ENCODE data around the gene SUSD6.
"Not testable (repeated sequence)": the region's sequence is repeated elsewhere in the genome, so short reads cannot be mapped to it uniquely, and the experiment has no call there.

The SUSD6 gene

DNA sequence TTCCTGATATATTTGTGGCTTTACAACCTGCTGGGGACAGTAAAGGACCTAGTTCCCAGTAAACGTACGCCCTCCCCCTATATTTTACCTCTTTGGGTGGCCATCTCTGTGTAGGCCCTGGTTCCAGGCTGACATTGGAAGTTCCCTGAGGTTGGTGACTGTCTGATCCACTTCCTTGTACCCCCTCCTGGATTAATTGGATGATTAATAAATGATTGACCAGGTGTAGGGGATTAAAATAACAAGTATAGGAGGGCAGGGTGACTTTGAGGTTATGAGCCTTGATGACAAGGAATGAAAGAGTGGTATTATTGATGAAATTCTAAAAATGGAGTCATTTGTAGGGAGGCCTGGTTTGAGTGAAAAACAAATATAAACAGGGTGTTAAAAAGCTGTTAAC, 9.6 kb downstream of the SUSD6 start:
- no peak for DNase-seq (ENCODE audit: low read depth)

DNA sequence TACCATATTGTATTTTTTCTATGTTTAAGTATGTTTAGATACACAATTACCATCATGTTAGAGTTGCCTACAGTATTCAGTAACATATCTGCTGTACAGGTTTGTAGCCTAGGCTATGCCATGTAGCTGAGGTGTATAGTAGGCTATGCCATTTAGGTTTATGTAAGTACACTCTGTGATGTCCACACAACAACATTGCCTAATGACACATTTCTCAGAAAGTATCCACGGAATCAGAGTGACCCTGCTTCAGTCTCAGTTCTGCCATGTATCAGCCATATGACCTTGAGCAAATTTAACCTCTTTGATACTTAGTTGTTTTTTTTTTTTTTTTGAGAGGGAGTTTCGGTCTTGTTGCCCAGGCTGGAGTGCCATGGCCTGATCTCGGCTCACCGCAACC, 12.7 kb downstream of the SUSD6 start:
- no peak for DNase-seq (ENCODE audit: low read depth)

DNA sequence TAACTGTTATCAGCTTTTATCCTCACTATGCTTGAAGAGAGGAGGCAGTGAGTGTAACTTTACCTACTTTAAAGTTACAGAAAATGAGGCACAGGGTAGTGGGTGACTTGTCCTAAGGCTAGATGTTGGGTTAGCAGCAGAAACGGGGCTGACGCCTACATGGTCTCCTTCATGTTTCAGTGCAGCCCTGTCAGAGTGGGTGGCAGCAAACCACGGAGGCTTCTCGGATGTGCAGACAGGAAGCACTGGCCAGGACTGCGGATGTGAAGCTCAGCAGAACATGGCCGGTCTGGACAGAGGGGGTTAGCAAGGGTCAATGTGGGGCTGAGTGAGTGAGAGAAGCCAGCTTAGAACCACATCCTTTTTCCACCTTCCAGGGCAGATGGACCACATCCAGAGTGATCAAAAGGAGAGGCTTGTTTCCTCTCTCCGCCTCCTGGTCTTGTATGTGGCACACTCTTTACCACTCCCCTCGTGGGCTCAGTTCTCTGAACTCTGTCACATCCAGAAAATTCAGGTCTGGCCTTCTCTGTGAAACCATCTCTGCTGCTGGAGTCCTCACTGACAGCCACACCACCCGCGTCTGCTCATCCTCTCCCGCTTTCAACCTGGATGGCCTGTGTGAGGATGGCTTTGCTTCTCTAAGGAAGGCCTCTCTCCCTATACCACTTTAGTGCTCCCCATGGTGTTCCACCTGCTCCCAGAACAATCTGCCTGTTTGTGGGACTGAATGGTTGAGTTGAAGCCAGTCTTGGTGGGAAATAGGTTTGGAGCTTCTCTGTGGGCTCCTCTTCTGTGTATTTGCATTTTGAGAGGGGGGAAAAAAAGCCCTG, 14.1 kb downstream of the SUSD6 start:
- DNase-seq (ENCODE audit: low read depth) = peak; percentile 74

GRCh38 chr14:69626132-69626500, 14.7 kb downstream of the SUSD6 start:
- no peak for DNase-seq (ENCODE audit: low read depth)

- no peak for DNase-seq (ENCODE audit: low read depth)
These were observed 18.1 kb downstream of the SUSD6 start for GRCh38 chr14:69629225-69630127.

- DNase-seq (ENCODE audit: low read depth) = no peak
These were observed 19.0 kb downstream of the SUSD6 start for GRCh38 chr14:69630360-69630759.

DNA sequence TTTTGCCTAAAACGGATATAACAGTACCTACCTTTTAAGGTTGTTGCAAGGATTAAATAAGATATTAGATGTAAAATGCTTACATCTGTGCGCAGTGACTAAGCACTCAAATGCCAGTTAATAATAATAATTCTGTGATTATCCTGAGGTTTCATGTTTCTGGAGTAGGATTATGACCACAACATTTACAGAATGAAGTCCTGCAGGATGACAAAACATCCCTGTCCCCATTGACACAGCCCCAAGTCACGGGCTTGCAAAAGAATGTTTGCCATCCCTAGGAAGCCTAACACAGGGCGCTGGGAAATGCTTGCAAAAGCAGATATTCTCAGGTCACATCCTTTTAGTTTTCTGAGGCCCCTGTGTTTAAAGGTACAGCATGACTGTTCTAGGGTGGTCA, 20.1 kb downstream of the SUSD6 start:
- DNase-seq (ENCODE audit: low read depth) = no peak

- no peak for DNase-seq (ENCODE audit: low read depth)
These were observed 20.8 kb downstream of the SUSD6 start for GRCh38 chr14:69632164-69632563.

GRCh38 chr14:69632593-69633151, 21.3 kb downstream of the SUSD6 start:
- no peak for DNase-seq (ENCODE audit: low read depth)

- no peak for DNase-seq (ENCODE audit: low read depth)
These were observed 21.8 kb downstream of the SUSD6 start for GRCh38 chr14:69633238-69633637.

- peak; percentile 48 for DNase-seq (ENCODE audit: low read depth)
These were observed 24.7 kb downstream of the SUSD6 start for GRCh38 chr14:69635981-69636639.

GRCh38 chr14:69636718-69637480, 25.5 kb downstream of the SUSD6 start:
- no peak for DNase-seq (ENCODE audit: low read depth)

GRCh38 chr14:69637503-69638031, 26.2 kb downstream of the SUSD6 start:
- no peak for DNase-seq (ENCODE audit: low read depth)

GRCh38 chr14:69640931-69641330, 29.5 kb downstream of the SUSD6 start:
- no peak for DNase-seq (ENCODE audit: low read depth)

GRCh38 chr14:69642212-69642793, 30.9 kb downstream of the SUSD6 start:
- DNase-seq (ENCODE audit: low read depth) = not testable (repeated sequence)

DNA sequence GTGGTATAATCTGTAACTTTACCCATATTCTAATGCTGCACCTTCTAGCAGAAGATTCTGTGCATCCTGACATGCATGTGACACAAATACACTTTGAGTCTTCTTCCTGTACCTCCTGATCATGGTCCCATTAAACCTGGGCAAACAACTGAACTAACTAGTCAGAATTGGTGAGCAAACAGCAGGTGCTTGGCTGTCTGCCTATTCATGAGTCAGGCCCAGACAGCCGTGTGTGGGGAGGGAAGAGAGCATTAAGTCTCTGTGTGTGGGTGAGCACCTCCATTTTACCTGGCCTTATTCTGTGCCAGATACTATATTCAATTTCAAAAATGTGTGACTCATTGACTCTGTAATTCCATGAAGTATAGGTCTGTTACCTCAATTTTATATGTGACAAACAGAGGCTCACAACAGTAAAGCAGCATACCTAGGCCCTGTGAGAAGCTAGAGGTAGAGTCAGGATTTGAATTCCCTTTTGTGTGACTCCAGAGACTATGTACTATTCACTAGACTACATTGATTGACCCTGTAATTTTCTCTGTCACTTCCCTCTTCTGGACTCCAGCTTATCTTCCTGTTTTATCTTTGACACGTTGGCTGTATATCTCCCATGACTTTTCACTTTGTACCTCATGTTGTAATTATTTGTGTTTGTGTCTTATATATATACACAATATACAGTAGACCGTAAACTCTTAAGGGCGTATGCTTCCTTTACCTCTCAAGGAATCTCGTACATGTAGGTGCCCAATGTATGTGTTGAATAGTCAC, 32.2 kb downstream of the SUSD6 start:
- DNase-seq (ENCODE audit: low read depth) = peak; percentile 59

DNA sequence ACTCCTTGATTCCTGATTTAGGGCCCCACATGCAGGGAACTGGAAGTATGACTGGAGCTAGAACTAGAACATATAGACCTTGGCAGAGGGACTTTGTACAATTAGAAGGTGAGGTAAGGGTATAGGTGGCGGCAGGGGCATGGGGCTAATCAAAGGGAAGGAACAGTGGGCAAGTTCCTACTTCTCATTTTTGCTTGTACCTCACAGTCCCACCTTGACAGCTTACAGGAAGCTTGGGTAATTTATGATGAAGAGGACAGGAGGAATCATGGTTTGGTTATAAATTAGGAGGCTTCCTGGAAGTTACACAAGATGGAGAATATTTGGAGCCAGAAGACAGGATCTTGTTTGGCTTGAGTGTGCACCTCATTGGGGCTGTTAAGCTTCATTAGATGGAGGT, 33.4 kb downstream of the SUSD6 start:
- DNase-seq (ENCODE audit: low read depth) = no peak

DNA sequence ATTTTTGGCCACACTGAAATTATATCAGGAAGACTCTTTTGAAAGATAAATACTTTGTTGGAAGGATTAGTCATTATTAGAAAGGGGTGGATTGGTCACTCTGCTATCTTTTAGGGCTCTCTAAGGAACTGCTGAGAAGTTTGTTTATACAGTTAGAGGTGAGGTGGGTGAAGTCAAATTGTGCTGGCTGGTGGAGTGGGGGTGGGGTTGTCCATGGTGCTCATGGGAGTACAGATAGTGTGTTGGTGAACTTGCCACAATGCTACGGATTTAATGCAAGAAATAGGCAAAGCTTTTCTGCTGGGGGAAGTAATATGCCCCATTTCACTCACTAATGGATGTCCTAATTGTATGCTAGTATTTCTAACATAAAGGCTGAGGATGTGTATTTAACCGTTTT, 35.8 kb downstream of the SUSD6 start:
- DNase-seq (ENCODE audit: low read depth) = no peak

- DNase-seq (ENCODE audit: low read depth) = not testable (repeated sequence)
These were observed 36.2 kb downstream of the SUSD6 start for GRCh38 chr14:69647642-69648041.

All from activated T-cell treated with anti-CD3 and anti-CD28 coated beads for 48 hours (primary cell).